IPS DF 19.7 (cell line): Measurements from ENCODE around the gene ZNF407.

Experiments
- DNase-seq: peaks from one replicate; pipeline ENCODE4 v3.0.0-alpha.2; 2013; ENCODE audit warnings: low read depth, low spot score

Gene ZNF407

DNA sequence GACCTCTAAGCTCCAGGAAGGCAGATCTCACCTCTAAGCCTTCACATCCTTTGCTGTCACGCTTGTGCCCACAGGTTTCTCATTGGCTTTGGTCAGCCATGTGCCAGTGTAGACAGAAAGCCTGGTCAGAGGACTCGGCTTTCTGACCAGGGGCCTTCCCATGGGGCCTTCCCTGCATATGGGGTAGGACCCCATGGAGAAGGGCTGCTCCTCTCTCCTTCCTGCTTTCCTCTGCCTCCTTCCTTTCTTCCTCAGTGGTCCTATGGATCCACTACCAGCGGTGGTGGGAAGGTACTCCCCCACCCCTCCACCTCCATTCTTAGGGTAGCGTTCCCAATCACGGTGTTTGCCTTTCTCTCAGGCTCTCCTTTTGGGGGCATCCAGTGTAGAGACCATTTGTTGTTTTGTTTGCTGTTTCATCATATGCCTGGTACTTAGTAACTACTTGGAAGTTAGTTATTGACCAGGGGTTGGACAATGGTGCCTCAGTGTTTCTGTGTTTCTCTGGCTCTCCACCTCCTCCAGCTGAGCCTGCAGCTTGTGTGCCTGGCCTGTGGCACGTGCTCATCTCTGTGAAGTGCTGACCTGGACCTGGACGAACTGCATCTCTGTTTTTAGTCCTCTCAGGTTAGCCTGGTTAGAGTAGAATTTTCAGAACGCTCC, 71.6 kb downstream of the ZNF407 start:
- no peak for DNase-seq

- DNase-seq, result no peak
Measured at GRCh38 chr18:74672371-74672770, 74.7 kb downstream of the ZNF407 start.

GRCh38 chr18:74674487-74674886, 76.8 kb downstream of the ZNF407 start:
- DNase-seq, result no peak

DNA sequence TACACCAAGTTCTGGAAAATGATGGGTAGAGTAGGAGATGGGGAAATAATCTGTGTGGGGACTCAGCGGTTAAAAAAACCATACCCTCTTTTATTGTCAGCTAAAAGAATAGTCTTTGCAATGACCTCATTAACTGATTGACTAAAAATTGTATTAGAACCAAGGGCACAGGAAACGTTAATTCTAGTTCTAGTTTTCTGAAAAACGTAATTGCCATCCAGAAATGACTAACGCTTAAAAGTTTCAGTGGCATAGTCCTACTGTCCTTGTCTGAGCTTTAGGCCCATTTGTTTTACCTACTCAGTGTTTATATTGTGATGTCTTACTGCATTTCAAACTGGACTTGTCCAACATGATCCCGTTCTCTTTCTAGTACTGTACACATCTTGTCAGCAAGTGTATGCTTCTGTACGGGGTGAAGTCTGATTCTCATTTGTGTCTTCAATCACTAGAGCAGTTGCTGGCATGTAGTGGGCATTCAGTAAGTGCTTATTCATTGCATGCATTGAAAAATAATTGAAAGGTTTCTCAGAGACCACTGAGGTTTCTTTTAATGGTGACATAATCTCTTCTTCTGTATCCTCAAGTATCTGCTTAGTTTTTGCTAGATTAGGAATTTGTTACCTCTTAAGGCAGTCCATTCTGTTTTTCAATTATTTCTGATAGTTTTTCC, 81.5 kb downstream of the ZNF407 start:
- DNase-seq, result no peak

GRCh38 chr18:74679679-74680076, 82.0 kb downstream of the ZNF407 start:
- DNase-seq, result no peak

GRCh38 chr18:74682141-74682990, 84.7 kb downstream of the ZNF407 start:
- no peak for DNase-seq

DNA sequence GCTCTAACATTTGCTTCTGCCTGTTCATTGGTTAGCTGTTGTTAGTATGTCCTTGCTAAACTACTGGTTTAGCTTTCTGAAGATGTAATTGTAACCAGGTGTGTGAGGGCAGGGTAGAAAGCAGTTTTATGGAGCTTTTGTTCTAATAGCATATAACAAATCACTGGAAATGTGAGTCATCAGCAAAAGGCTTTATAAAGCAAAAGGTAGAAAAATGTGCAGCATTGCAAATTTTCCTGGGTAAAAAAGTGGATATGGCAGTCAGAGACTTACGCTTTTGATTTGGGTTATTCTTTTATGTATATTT, 85.3 kb downstream of the ZNF407 start:
- no peak for DNase-seq

- no peak for DNase-seq
Measured at GRCh38 chr18:74683573-74683972, 85.9 kb downstream of the ZNF407 start.

- no peak for DNase-seq
Measured at GRCh38 chr18:74689251-74689650, 91.6 kb downstream of the ZNF407 start.

DNA sequence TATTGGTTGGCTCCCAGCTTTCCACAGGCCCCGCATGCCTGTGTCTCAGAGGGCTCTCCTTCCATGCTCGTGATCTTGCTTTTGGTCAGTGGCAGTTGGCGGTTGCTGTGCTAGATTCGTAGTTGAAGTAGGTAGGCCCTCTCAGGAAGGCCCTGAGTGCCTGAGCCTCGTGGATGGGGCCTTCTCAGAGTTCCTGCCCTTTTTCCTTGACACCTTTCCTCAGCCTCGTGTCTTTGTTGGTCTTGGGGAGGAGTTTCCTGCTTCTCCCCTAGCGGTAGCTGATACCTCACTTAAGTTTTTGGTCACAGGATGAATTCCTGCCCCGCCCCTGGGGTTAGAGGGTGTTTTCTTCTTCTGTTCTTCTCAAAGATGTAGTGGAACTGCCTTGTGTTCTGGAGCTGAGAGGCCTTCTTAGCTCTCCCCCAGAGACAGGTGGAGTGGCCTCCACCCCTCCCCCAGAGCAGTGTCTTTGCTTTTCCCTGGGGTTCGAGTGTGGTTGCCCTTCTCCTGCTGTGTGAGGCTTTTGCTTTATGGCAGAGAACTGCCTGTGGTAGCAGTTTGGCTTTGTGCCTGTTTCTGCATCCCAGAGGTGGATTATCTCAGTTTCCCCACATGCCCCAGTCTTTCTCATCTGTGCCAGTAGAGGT, 94.8 kb downstream of the ZNF407 start:
- no peak for DNase-seq

DNA sequence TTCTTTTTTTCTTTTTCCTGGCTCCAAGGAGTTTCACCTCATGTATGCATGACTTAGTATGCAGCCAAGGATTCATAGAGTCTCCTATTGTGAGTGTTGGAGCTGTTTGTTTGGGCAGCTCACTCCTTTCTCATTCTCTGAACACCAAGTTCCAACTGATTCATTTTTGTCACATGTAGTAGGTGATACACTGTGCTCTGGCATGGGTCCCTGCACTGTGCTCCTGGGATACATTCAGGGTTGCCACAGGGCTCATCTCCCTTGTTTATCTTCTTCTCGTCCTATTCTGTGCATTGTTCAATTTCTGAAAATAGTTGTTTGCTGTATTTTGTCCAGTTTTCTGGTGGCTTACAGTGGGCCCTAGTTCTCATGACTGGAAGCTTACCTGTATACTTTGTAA, 96.8 kb downstream of the ZNF407 start:
- no peak for DNase-seq

DNA sequence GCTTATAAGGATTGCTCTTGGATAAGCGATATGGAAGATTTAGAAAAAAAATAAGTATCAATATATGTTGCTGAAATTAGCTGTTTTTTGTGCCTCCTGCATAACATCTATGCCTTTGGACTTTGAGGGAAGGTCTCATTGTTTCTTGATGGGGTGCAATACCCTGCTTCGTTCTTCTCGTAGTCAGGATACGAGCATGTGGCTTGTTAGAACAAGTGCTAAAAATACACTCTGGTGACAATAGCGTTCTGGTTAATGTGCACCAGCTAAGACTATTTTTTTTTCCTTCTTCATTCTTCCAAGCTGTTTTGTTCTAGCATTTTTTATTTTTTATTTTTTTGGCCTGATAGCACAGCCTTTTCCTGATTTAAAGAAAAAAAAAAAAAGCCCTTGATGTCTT, 97.5 kb downstream of the ZNF407 start:
- DNase-seq, result no peak

DNA sequence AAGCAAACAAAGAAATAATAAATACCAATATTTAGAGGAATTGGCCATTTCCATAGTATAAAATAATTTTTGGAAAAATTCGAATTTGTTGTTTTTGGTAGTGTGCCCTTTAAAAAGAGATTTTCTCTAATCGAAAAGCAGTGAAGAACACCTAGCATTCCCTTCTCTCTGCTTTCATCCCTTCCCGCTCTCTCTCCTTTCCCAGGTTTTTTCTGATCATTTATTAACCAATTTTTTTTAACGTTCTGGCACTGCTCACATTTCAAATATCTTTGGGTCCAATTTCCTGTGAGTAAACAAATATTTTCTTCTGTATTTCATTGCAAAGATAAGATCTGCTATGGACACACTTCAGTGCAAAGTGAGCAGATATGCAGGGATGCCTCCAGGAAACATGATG, 101.2 kb downstream of the ZNF407 start:
- DNase-seq, result no peak

- DNase-seq, result no peak
Measured at GRCh38 chr18:74699455-74699854, 101.8 kb downstream of the ZNF407 start.

DNA sequence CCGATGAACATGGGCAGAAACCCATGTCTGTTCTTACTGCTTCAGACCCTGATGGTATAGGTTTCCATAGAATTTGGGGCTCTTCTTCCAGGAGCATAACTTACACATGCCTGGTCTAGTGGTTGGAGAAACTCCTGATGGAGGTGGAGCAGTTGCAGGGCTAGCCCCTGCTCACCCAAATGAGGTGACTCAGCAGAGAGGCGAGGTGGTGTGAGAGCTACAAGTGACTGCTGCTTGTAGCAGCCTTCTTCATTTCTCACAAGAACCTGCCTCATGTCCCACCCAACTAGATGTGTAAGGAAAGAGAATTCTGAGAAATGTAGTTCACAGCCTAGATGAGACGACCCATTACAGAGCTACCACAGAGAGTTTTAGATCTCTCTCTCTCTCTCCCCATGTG, 105.3 kb downstream of the ZNF407 start:
- no peak for DNase-seq

- DNase-seq, result no peak
Measured at GRCh38 chr18:74708169-74708568, 110.5 kb downstream of the ZNF407 start.

DNA sequence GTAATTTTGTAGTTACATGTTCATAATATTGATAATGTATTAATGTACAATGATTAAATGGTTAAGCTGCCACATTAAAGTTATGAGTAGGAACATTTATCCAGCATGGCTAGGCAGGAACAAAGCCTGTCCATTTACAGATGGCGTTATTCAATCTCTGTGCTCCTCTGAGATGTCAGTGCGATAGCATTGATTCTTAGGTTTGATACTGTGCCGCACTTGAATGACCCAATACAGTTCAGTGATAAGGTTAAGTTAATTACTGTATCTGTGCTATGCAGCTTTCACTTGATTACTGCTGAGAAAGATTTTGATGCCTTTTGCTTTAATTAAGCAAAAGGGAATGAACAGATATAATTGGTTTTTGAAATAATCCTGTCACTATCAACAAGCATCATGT, 111.8 kb downstream of the ZNF407 start:
- DNase-seq, result no peak

GRCh38 chr18:74714120-74714519, 116.5 kb downstream of the ZNF407 start:
- DNase-seq, result no peak

DNA sequence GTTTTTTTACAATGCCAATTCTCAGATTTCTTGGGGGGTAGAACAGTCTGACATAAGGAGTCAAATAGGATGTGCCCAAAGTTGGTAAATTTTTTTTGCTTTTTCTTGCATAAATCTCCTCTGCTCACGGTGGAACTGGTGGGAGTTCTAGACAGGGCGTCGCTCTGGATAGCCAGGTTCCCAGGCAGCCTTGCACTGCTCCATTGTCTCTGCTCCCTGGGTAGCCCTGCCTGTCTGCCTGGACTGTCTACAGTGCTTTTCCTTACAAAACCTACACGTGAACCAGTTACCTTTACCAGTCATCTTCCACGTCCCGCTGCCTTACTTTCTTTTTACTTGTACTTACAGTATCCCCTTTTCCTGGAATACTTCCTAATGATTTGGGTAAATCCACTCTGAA, 117.1 kb downstream of the ZNF407 start:
- DNase-seq, result no peak

DNA sequence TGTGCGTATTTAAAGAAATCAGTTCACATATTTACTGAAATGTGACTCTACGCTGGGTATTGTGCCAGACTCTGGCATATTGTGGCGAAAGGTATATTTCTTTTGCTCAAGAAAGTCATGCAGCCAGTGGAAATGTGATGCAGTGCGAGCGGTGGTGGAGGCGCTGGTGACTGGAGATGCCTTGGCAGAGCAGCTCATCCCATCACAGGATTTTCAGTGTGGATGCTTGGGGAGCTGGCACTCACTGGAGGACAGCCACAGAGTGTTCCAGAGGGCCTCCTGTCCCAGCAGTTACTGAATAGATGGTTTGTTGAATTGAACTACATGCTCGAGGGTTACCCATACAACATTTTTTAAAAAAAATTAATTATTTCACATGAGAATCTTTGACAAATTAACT, 117.6 kb downstream of the ZNF407 start:
- DNase-seq, result no peak

DNA sequence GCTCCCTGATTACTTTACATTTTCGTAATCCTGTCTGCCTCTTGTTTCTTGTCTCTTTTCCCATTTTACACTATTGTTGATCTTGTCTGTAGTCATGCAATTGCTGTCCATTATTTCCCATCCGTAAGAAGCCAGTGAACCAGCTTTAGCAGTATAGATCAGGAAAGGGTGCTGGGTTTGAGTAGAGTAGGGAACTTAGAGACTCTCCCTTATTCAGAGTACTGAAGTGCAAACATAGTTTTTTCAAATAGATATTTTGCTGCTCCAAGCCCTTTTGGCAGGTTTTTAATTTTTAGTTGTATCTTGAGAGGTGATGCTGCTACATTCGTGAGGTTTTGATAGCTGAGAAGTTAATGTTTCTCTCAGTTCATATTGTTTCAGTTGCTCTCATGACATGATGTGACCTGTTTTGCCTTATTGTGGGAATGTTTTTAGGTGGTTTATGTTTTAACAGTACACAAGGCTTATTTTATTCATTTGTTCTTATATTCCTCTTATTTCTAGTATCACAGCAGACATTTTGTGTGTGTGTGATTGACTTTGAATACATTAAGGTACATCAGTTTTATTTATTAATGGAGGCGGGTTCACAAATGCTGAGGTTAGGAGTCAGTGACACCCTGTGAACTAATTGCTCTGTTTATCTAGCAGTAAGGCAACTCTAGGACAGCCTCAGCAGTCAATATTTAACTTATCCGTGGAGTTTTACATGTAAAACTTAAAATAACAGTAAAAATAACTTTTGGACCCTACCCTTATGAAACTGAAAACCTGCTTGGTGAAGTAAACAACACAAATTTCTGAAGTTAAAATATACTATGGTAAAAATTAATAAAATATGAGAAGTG, 118.4 kb downstream of the ZNF407 start:
- no peak for DNase-seq
